OCI-LY1 (cell line): ENCODE measurements around the gene BUD23.

Experiments used
- H2AFZ ChIP-seq: fragments of 200-600 bp; sonication (generic), shearing (Covaris generic); 2 replicates; pipeline ENCODE4 v1.6.0; 2014; ENCODE audit warnings: antibody characterized with exemption, mild to moderate bottlenecking, low read length
- H3F3A ChIP-seq: fragments of 200-600 bp; sonication (generic), shearing (Covaris generic); 2 replicates; pipeline ENCODE4 v1.6.0; 2014; ENCODE audit warnings: mild to moderate bottlenecking, antibody characterized with exemption, low read length, moderate library complexity; ENCODE audit not compliant: insufficient read depth
- H3K27ac ChIP-seq: fragments of 200-600 bp; sonication (generic); 2 replicates; pipeline ENCODE4 v1.5.1; 2014; ENCODE audit warnings: low read length, mixed run types, mild to moderate bottlenecking, low read depth; ENCODE audit not compliant: poor library complexity, severe bottlenecking
- H3K27me3 ChIP-seq: fragments of 200-600 bp; sonication (generic); 2 replicates; pipeline ENCODE4 v1.6.0; 2014; ENCODE audit warnings: antibody characterized with exemption, mild to moderate bottlenecking, low read length, moderate library complexity; ENCODE audit not compliant: insufficient read depth
- H3K36me3 ChIP-seq: fragments of 200-600 bp; sonication (generic); 2 replicates; pipeline ENCODE4 v1.6.1; 2014; ENCODE audit warnings: mild to moderate bottlenecking, antibody characterized with exemption, low read length, moderate library complexity, mixed read lengths; ENCODE audit not compliant: insufficient read depth
- H3K4me1 ChIP-seq: fragments of 200-600 bp; sonication (generic); 2 replicates; pipeline ENCODE4 v1.5.1; 2014; ENCODE audit warnings: mild to moderate bottlenecking, low read length, moderate library complexity; ENCODE audit not compliant: insufficient read depth, severe bottlenecking
- H3K4me2 ChIP-seq: fragments of 200-600 bp; sonication (generic), shearing (Covaris generic); 2 replicates; pipeline ENCODE4 v1.6.1; 2014; ENCODE audit warnings: low read length
- H3K4me3 ChIP-seq: fragments of 200-600 bp; sonication (generic); 2 replicates; pipeline ENCODE4 v1.5.1; 2014; ENCODE audit warnings: low read length, low read depth, mild to moderate bottlenecking, mixed read lengths; ENCODE audit not compliant: poor library complexity, severe bottlenecking
- H3K79me2 ChIP-seq: fragments of 200-600 bp; shearing (Covaris generic); 2 replicates; pipeline ENCODE4 v1.6.1; 2016; ENCODE audit warnings: mixed run types, low read length, mixed read lengths; ENCODE audit not compliant: insufficient read depth
- H3K9ac ChIP-seq: fragments of 200-600 bp; sonication (generic), shearing (Covaris generic); 2 replicates; pipeline ENCODE4 v1.6.1; 2014; ENCODE audit warnings: mild to moderate bottlenecking, low read length, mixed read lengths
- H3K9me2 ChIP-seq: fragments of 200-600 bp; sonication (generic), shearing (Covaris generic); 2 replicates; pipeline ENCODE4 v1.6.1; 2014; ENCODE audit warnings: low read depth, mild to moderate bottlenecking, low read length, mixed read lengths
- H3K9me3 ChIP-seq: fragments of 200-600 bp; shearing (Covaris generic); 2 replicates; pipeline ENCODE4 v1.6.1; 2014; ENCODE audit warnings: low read length, mixed read lengths
- H4K20me1 ChIP-seq: fragments of 200-600 bp; sonication (generic), shearing (Covaris generic); 2 replicates; pipeline ENCODE4 v1.6.0; 2016; ENCODE audit warnings: mild to moderate bottlenecking, low read length; ENCODE audit not compliant: insufficient read depth
- EZH2 ChIP-seq: fragments of 200-600 bp; sonication (generic), shearing (Covaris generic); IDR thresholded peaks from 2 replicates; pipeline ENCODE4 v1.8.0; 2017; ENCODE audit warnings: borderline replicate concordance, mixed run types, mild to moderate bottlenecking, antibody characterized with exemption, low read length, moderate library complexity, mixed read lengths
- TF ChIP-seq, protein P1 (sequence below): fragments of 200-600 bp; sonication (generic), shearing (Covaris generic); IDR thresholded peaks from 2 replicates; pipeline ENCODE4 v1.5.1; 2017; ENCODE audit warnings: mild to moderate bottlenecking, antibody characterized with exemption, low read length, moderate library complexity, mixed read lengths

BUD23 gene

DNA sequence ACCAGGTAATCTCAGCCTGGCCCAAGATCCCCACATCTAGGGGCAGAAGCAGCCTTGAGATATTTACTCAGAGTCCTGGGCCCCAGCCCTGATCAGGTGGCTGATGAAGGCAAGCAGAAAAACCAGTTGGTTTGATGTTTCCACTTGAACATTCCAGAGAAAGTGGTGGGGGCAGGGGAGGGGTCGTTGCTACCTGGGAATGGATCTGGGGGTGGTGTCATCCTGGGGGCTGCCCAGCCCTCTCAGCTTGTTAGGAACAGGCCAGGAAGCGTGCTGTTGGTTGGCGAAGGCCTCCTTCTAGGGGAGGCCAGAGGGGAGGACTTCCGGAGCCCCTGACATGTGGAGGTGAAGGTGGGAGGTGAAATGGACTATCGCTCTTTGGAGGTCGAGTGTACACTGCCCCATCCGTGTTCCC, 58.9 kb downstream of the BUD23 start:
- no peaks in the 10 kb centered on the region for H3K27me3 ChIP-seq
- no peak overlapping the region for H3K9ac ChIP-seq
- H2AFZ ChIP-seq, result no peak overlapping the region
- no peaks in the 10 kb centered on the region for H3F3A ChIP-seq
- H3K4me1 ChIP-seq, result peaks cover 22% of the 10 kb centered on the region
- no peak overlapping the region for H3K4me3 ChIP-seq
- H3K4me2 ChIP-seq, result peak overlapping the region; percentile 10; the same call in 1 of the 2 replicates
- H3K79me2 ChIP-seq, result no peaks in the 10 kb centered on the region
- no peak overlapping the region for H3K27ac ChIP-seq
- TF ChIP-seq, protein P1, sequence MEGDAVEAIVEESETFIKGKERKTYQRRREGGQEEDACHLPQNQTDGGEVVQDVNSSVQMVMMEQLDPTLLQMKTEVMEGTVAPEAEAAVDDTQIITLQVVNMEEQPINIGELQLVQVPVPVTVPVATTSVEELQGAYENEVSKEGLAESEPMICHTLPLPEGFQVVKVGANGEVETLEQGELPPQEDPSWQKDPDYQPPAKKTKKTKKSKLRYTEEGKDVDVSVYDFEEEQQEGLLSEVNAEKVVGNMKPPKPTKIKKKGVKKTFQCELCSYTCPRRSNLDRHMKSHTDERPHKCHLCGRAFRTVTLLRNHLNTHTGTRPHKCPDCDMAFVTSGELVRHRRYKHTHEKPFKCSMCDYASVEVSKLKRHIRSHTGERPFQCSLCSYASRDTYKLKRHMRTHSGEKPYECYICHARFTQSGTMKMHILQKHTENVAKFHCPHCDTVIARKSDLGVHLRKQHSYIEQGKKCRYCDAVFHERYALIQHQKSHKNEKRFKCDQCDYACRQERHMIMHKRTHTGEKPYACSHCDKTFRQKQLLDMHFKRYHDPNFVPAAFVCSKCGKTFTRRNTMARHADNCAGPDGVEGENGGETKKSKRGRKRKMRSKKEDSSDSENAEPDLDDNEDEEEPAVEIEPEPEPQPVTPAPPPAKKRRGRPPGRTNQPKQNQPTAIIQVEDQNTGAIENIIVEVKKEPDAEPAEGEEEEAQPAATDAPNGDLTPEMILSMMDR, result no peak
- no peak for TF ChIP-seq EZH2
- no peaks in the 10 kb centered on the region for H3K9me2 ChIP-seq
- H4K20me1 ChIP-seq, result no peaks in the 10 kb centered on the region
- peaks cover 5% of the 10 kb centered on the region for H3K36me3 ChIP-seq
- no peaks in the 10 kb centered on the region for H3K9me3 ChIP-seq

DNA sequence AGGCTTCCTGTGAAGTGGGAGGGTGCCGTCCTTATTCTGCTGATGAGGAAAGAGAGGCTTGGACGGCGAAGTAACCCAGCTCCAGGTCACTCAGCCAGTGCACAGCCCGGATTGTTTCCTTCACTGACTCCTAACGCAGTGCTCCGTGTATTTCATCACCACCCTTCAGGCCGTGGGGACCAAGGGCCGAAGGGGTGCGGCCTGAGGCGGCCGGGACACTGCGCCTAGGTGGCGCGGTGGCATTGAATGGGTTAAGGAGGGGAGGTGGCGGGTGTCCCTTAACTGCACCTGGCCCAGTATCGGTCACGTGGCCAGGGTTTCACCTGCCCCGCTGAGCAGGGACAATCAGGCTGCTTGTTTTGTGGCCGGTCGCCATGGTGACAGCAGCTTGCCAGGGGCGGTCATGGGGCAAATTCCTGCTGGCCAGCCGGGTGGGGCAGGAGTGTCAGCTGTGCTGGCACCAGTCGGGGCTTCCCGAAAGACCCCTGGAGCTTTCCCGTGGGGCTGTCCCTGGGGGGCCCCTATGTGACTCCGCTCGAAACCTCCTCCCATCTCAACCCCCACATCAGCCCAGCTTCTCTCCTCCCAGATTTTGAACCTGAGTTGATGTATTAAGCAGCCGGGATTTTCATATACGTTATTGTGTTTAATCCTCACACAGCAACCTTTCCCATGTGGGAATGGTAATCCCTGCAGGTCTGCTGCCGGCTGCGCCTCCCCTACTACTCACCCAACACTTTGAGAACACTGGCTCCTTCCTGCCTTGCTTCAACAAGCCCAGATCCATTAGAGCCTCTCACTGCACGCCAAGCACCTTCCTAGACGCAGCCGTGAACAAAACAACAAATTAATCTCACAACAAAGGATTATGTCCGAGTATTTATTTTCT, 59.6 kb downstream of the BUD23 start:
- H3K27ac ChIP-seq, result no peak overlapping the region

DNA sequence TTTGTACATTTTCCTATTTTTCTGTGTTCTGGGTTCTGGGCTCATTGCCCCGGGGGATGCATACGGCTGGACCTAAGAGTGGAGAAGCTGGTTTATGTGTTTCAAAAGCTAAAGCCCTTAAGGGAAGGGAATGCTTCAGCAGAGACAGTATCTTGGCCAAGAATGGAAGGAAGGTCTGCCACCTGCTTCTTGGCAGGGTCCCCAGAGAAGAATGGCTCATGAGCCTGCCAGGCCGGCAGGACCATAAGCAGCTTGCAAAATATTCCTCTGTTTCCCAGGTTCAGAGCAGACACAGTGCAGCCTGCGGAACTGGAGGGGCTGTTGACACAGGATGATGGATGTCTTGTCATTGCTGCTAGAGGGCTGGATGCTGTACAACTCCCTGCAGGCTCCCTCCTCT, 63.0 kb downstream of the BUD23 start:
- Histone ChIP-seq H3K27ac (no peak overlapping the region), H3K9me2 (no peaks in the 10 kb centered on the region), H3K4me2 (no peak overlapping the region), H3K79me2 (no peaks in the 10 kb centered on the region), H3K4me3 (no peak overlapping the region), H3F3A (no peaks in the 10 kb centered on the region), H3K9me3 (no peaks in the 10 kb centered on the region; the same call in 1 of the 2 replicates), H3K36me3 (no peaks in the 10 kb centered on the region), H3K27me3 (no peaks in the 10 kb centered on the region), H3K4me1 (peaks cover 11% of the 10 kb centered on the region), H3K9ac (no peak overlapping the region), H4K20me1 (no peaks in the 10 kb centered on the region), H2AFZ (no peak overlapping the region)
- TF ChIP-seq, protein P1, result no peak
- no peak for TF ChIP-seq EZH2

More for the DNA sequence above, 59.6 kb downstream of the BUD23 start:
- Histone ChIP-seq H3K79me2 (no peaks in the 10 kb centered on the region), H3K4me2 (peak overlapping the region; percentile 10; the same call in 1 of the 2 replicates), H3K4me3 (no peak overlapping the region), H3K9me3 (no peaks in the 10 kb centered on the region), H3K27me3 (no peaks in the 10 kb centered on the region), H4K20me1 (no peaks in the 10 kb centered on the region), H2AFZ (no peak overlapping the region), H3K36me3 (no peaks in the 10 kb centered on the region), H3K9ac (no peak overlapping the region), H3K9me2 (no peaks in the 10 kb centered on the region), H3F3A (no peaks in the 10 kb centered on the region), H3K4me1 (peaks cover 16% of the 10 kb centered on the region)
- no peak for TF ChIP-seq EZH2
- TF ChIP-seq, protein P1, result no peak
